MM.1S (cell line): Measurements from ENCODE around the gene SEPTIN11.

Source experiments
- DNase-seq: peaks from one replicate; pipeline ENCODE4 v3.0.0-alpha.2; 2015
- H2AFZ ChIP-seq: fragments of 300-600 bp; sonication (generic); 2 replicates; pipeline ENCODE4 v1.6.0; 2016; ENCODE audit warnings: antibody characterized with exemption, low read length
- H3F3A ChIP-seq: fragments of 300-600 bp; sonication (generic); 2 replicates; pipeline ENCODE4 v1.6.1; 2016; ENCODE audit warnings: mild to moderate bottlenecking, antibody characterized with exemption, low read length, moderate library complexity, mixed read lengths; ENCODE audit not compliant: insufficient read depth
- H3K27ac ChIP-seq: fragments of 300-600 bp; sonication (generic); 2 replicates; pipeline ENCODE4 v1.5.1; 2016; ENCODE audit warnings: mild to moderate bottlenecking, low read length
- H3K27me3 ChIP-seq: fragments of 300-600 bp; sonication (generic); replicated peaks from 2 replicates; pipeline ENCODE4 v1.6.0; 2016; ENCODE audit warnings: low read length; ENCODE audit not compliant: insufficient read depth
- H3K36me3 ChIP-seq: fragments of 300-600 bp; sonication (generic); replicated peaks from 2 replicates; pipeline ENCODE4 v1.6.1; 2016; ENCODE audit warnings: mild to moderate bottlenecking, low read length, mixed read lengths; ENCODE audit not compliant: insufficient read depth
- H3K4me1 ChIP-seq: fragments of 300-600 bp; sonication (generic); 2 replicates; pipeline ENCODE4 v1.6.1; 2016; ENCODE audit warnings: low read length, mixed read lengths
- H3K4me2 ChIP-seq: fragments of 300-600 bp; sonication (generic); 2 replicates; pipeline ENCODE4 v1.6.0; 2016; ENCODE audit warnings: low read depth, low read length
- H3K4me3 ChIP-seq: fragments of 300-600 bp; sonication (generic); 2 replicates; pipeline ENCODE4 v1.5.1; 2016; ENCODE audit warnings: low read length, mixed read lengths
- H3K79me2 ChIP-seq: fragments of 300-600 bp; sonication (generic); 2 replicates; pipeline ENCODE4 v1.6.1; 2016; ENCODE audit warnings: mixed run types, low read length, mixed read lengths
- H3K9ac ChIP-seq: fragments of 300-600 bp; sonication (generic); 2 replicates; pipeline ENCODE4 v1.6.1; 2016; ENCODE audit warnings: low read length, mixed read lengths
- H3K9me2 ChIP-seq: fragments of 300-600 bp; sonication (generic); replicated peaks from 2 replicates; pipeline ENCODE4 v1.6.1; 2016; ENCODE audit warnings: mild to moderate bottlenecking, low read length, mixed read lengths; ENCODE audit not compliant: insufficient read depth
- H3K9me3 ChIP-seq: fragments of 300-600 bp; sonication (generic); replicated peaks from 2 replicates; pipeline ENCODE4 v1.6.1; 2016; ENCODE audit warnings: mild to moderate bottlenecking, low read length, mixed read lengths; ENCODE audit not compliant: insufficient read depth
- H4K20me1 ChIP-seq: fragments of 300-600 bp; sonication (generic); 2 replicates; pipeline ENCODE4 v1.6.1; 2016; ENCODE audit warnings: mild to moderate bottlenecking, low read length, moderate library complexity, mixed read lengths; ENCODE audit not compliant: insufficient read depth
- EZH2 ChIP-seq: fragments of 300-600 bp; sonication (generic); optimal IDR thresholded peaks from 2 replicates; pipeline ENCODE3; 2017; ENCODE audit warnings: low read depth, mild to moderate bottlenecking, antibody characterized with exemption, low read length, mixed read lengths
- EZH2phosphoT487 ChIP-seq: fragments of 300-600 bp; sonication (generic); IDR thresholded peaks from 2 replicates; pipeline ENCODE4 v1.6.1; 2018; ENCODE audit warnings: antibody characterized with exemption, low read length
- TF ChIP-seq, protein P1 (sequence below): fragments of 300-600 bp; sonication (generic); IDR thresholded peaks from 2 replicates; pipeline ENCODE4 v1.5.1; 2016; ENCODE audit warnings: antibody characterized with exemption, low read length, mixed read lengths

Gene SEPTIN11

DNA sequence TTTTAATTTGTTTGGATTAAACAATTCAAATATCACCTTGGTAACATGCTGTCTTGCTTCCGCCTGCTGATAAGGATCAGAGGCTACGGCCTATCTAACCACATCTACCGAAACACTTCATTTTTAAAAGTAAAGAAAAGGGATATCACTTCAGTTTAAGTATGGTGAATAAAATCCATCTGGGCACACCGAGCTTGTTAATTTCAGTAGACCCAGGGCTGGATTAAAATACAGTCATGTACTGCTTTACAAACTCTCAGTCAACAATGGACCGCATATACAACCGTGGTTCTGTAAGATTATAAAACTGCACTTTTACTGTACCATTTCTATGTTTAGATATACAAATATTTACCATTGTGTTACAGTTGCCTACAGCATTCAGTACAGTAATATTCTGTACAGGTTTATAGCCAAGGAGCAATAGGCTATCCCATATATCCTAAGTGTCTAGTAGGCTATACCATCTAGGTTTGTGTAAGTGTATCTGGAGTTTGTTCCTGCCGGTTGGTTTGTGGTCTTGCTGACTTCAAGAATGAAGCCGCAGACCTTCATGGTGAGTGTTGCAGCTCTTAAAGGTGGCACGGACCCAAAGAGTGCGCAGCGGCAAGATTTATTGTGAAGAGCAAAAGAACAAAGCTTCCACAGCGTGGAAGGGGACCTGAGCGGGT, 40.0 kb downstream of the SEPTIN11 start:
- Histone ChIP-seq H3K9me3 (no peaks in the 10 kb centered on the region), H3K9ac (no peak overlapping the region), H3K4me2 (no peak overlapping the region), H3F3A (peaks cover 21% of the 10 kb centered on the region), H3K27me3 (no peaks in the 10 kb centered on the region), H4K20me1 (no peaks in the 10 kb centered on the region), H3K4me3 (no peak overlapping the region), H3K27ac (no peak overlapping the region), H3K9me2 (no peaks in the 10 kb centered on the region), H3K4me1 (peaks cover 58% of the 10 kb centered on the region), H3K36me3 (no peaks in the 10 kb centered on the region), H2AFZ (no peak overlapping the region), H3K79me2 (peaks cover 70% of the 10 kb centered on the region)
- TF ChIP-seq, protein P1, sequence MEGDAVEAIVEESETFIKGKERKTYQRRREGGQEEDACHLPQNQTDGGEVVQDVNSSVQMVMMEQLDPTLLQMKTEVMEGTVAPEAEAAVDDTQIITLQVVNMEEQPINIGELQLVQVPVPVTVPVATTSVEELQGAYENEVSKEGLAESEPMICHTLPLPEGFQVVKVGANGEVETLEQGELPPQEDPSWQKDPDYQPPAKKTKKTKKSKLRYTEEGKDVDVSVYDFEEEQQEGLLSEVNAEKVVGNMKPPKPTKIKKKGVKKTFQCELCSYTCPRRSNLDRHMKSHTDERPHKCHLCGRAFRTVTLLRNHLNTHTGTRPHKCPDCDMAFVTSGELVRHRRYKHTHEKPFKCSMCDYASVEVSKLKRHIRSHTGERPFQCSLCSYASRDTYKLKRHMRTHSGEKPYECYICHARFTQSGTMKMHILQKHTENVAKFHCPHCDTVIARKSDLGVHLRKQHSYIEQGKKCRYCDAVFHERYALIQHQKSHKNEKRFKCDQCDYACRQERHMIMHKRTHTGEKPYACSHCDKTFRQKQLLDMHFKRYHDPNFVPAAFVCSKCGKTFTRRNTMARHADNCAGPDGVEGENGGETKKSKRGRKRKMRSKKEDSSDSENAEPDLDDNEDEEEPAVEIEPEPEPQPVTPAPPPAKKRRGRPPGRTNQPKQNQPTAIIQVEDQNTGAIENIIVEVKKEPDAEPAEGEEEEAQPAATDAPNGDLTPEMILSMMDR: no peak
- TF ChIP-seq EZH2phosphoT487 (no peak), EZH2 (no peak)
- DNase-seq: no peak

DNA sequence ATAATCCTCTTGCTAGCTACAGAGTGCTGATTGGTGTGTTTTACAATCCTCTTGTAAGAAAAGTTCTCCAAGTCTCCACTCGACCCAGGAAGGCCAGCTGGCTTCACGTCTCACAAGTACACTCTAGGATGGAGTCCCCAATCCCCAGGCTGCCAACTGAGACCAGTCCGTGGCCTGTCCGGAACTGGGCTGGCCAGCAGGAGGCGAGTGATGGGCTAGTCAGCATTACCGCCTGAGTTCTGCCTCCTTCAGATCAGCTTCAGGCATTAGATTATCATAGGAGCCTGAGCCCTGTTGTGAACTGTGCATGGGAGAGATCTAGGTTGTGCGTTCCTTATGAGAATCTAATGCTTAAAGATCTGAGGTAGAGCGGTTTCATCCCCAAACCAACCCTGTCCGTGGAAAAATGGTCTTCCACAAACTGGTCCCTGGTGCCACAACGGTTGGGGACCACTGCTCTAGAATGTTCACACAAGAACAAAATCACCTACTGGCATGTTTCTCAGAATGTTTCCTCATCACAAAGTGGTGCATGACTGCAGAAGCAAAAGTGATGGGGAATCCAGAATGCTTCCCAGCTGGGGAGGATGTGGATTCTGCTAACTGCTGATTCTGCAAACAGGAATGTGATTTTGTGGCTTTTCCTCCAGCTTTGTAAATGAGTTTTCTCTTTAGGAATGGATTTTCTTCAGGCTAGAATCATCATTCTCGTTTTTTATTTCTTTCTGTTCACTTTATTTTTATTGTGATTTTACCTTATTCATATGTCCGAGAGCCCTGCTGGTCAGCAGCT, 40.9 kb downstream of the SEPTIN11 start:
- no peak overlapping the region for H3K4me3 ChIP-seq
- H3K9me3 ChIP-seq: no peaks in the 10 kb centered on the region
- no peak overlapping the region for H2AFZ ChIP-seq
- peaks cover 52% of the 10 kb centered on the region for H3K4me1 ChIP-seq
- no peaks in the 10 kb centered on the region for H3K27me3 ChIP-seq
- no peaks in the 10 kb centered on the region for H4K20me1 ChIP-seq
- H3K36me3 ChIP-seq: no peaks in the 10 kb centered on the region
- peaks cover 20% of the 10 kb centered on the region for H3F3A ChIP-seq
- H3K9ac ChIP-seq: no peak overlapping the region
- no peak overlapping the region for H3K4me2 ChIP-seq
- no peaks in the 10 kb centered on the region for H3K9me2 ChIP-seq
- H3K79me2 ChIP-seq: peaks cover 60% of the 10 kb centered on the region
- no peak overlapping the region for H3K27ac ChIP-seq
- no peak for DNase-seq
- TF ChIP-seq EZH2phosphoT487: no peak
- TF ChIP-seq, protein P1: no peak
- no peak for TF ChIP-seq EZH2

DNA sequence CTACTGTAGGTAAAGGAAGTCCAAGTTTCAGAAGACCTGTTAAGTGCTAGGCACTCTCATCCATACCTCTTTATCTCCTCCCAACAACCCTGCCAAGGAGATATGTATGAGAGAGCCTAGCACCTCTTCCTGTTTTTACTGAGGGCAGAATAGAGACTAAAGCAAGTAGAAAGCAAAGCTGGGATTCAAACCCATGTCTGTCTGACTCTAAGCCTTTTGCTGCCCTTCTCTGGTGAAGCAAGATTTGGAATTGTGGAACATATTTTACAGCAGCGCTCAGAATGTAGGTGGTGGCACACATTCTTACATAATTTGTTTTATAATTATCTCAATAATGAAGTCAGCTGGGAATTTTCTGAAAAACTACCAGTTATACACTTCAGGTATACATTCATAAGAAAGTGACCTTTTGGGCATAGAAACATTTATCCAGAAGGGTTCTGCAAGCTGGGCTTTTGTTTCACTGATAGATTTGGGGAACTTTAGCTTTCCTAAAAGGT, 41.7 kb downstream of the SEPTIN11 start:
- no peaks in the 10 kb centered on the region for H4K20me1 ChIP-seq
- H3K9ac ChIP-seq: no peak overlapping the region
- H3K9me3 ChIP-seq: no peaks in the 10 kb centered on the region
- H3K4me3 ChIP-seq: no peak overlapping the region
- H3K27ac ChIP-seq: no peak overlapping the region
- H3F3A ChIP-seq: peaks cover 20% of the 10 kb centered on the region
- H3K79me2 ChIP-seq: peaks cover 53% of the 10 kb centered on the region
- TF ChIP-seq EZH2phosphoT487 (no peak), EZH2 (no peak)
- TF ChIP-seq, protein P1: no peak
- no peak overlapping the region for H3K4me2 ChIP-seq
- peaks cover 51% of the 10 kb centered on the region for H3K4me1 ChIP-seq
- DNase-seq: no peak
- no peaks in the 10 kb centered on the region for H3K27me3 ChIP-seq
- no peak overlapping the region for H2AFZ ChIP-seq
- H3K36me3 ChIP-seq: no peaks in the 10 kb centered on the region
- H3K9me2 ChIP-seq: no peaks in the 10 kb centered on the region
